HepG2 (cell line): ENCODE measurements around the gene C9orf50. TPM values are rescaled to one million over a fixed set of nuclear protein-coding genes. Genes with fewer than 3 reads are reported as not detected.

ENCODE experiments used
- ARID2 ChIP-seq: sonication (generic); formaldehyde crosslinking; IDR thresholded peaks from 2 replicates; pipeline ENCODE4 v1.8.1; 2022; ENCODE audit warnings: mild to moderate bottlenecking, missing genetic modification reagents, borderline replicate concordance
- FOSL1 ChIP-seq: sonication (generic); formaldehyde crosslinking; IDR thresholded peaks from 2 replicates; pipeline ENCODE4 v1.9.0; 2021; ENCODE audit warnings: missing genetic modification reagents, borderline replicate concordance
- FOXO1 ChIP-seq: sonication (generic); formaldehyde crosslinking; IDR thresholded peaks from 2 replicates; pipeline ENCODE4 v1.4.0; 2020; ENCODE audit warnings: missing genetic modification reagents
- GLMP ChIP-seq: sonication (generic); formaldehyde crosslinking; IDR thresholded peaks from 2 replicates; pipeline ENCODE4 v1.9.0; 2021; ENCODE audit warnings: missing genetic modification reagents, mild to moderate bottlenecking, borderline replicate concordance
- IKZF4 ChIP-seq: sonication (generic); formaldehyde crosslinking; IDR thresholded peaks from 2 replicates; pipeline ENCODE4 v1.5.1; 2020; ENCODE audit warnings: borderline replicate concordance, mild to moderate bottlenecking, low read depth, missing genetic modification reagents; ENCODE audit errors: not compliant biosample characterization
- MTA1 ChIP-seq: sonication (generic); formaldehyde crosslinking; IDR thresholded peaks from 2 replicates; pipeline ENCODE4 v1.4.0; 2020; ENCODE audit warnings: missing genetic modification reagents, mild to moderate bottlenecking, borderline replicate concordance
- MYNN ChIP-seq: sonication (generic); formaldehyde crosslinking; IDR thresholded peaks from 2 replicates; pipeline ENCODE4 v1.4.0; 2020; ENCODE audit warnings: mild to moderate bottlenecking, low read depth, missing genetic modification reagents
- PHF20 ChIP-seq: sonication (generic); formaldehyde crosslinking; IDR thresholded peaks from 2 replicates; pipeline ENCODE4 v1.5.0; 2020; ENCODE audit warnings: mild to moderate bottlenecking, missing genetic modification reagents
- POLR2G ChIP-seq: fragments of 200-400 bp; formaldehyde crosslinking; IDR thresholded peaks from 2 replicates; pipeline ENCODE4 v1.6.1; 2018; ENCODE audit warnings: mild to moderate bottlenecking, low read depth, low read length, moderate library complexity
- SCMH1 ChIP-seq: sonication (generic); formaldehyde crosslinking; IDR thresholded peaks from 2 replicates; pipeline ENCODE4 v1.9.0; 2021; ENCODE audit warnings: missing genetic modification reagents, mild to moderate bottlenecking, borderline replicate concordance
- TEAD2 ChIP-seq: sonication (generic); formaldehyde crosslinking; IDR thresholded peaks from 2 replicates; pipeline ENCODE4 v1.9.0; 2021; ENCODE audit warnings: missing genetic modification reagents
- TSC22D2 ChIP-seq: sonication (generic); formaldehyde crosslinking; IDR thresholded peaks from 2 replicates; pipeline ENCODE4 v1.5.1; 2020; ENCODE audit warnings: missing genetic modification reagents, mild to moderate bottlenecking, borderline replicate concordance
- ZC3H13 ChIP-seq: sonication (generic); formaldehyde crosslinking; IDR thresholded peaks from 2 replicates; pipeline ENCODE4 v1.8.1; 2023; ENCODE audit warnings: mild to moderate bottlenecking, missing genetic modification reagents, moderate library complexity
- ZNF207 ChIP-seq: fragments of 450-650 bp; IDR thresholded peaks from 2 replicates; pipeline ENCODE4 v1.6.1; 2016; ENCODE audit warnings: antibody characterized with exemption, borderline replicate concordance
- ZNF264 ChIP-seq: sonication (generic); formaldehyde crosslinking; IDR thresholded peaks from 2 replicates; pipeline ENCODE4 v1.4.0; 2020; ENCODE audit warnings: missing genetic modification reagents
- ZNF546 ChIP-seq: sonication (generic); formaldehyde crosslinking; conservative IDR thresholded peaks from 2 replicates; pipeline ENCODE4 v1.8.1; 2023; ENCODE audit warnings: mild to moderate bottlenecking, missing genetic modification reagents
- ZNF589 ChIP-seq: sonication (generic); formaldehyde crosslinking; conservative IDR thresholded peaks from 2 replicates; pipeline ENCODE4 v1.8.0; 2022; ENCODE audit warnings: mild to moderate bottlenecking, moderate library complexity, missing genetic modification reagents
- ZNF615 ChIP-seq: sonication (generic); formaldehyde crosslinking; IDR thresholded peaks from 2 replicates; pipeline ENCODE4 v1.5.0; 2020; ENCODE audit warnings: mild to moderate bottlenecking, missing genetic modification reagents, borderline replicate concordance
- ZNF687 ChIP-seq: sonication (generic); formaldehyde crosslinking; IDR thresholded peaks from 2 replicates; pipeline ENCODE4 v1.5.1; 2020; ENCODE audit warnings: mild to moderate bottlenecking, missing genetic modification reagents, moderate library complexity
- ZNF772 ChIP-seq: sonication (generic); formaldehyde crosslinking; IDR thresholded peaks from 2 replicates; pipeline ENCODE4 v1.5.0; 2020; ENCODE audit warnings: mild to moderate bottlenecking, missing genetic modification reagents
- ZNF83 ChIP-seq: sonication (generic); formaldehyde crosslinking; IDR thresholded peaks from 2 replicates; pipeline ENCODE4 v1.4.0; 2020; ENCODE audit warnings: missing genetic modification reagents, mild to moderate bottlenecking, borderline replicate concordance
- polyA plus RNA-seq, 8 experiments: library from polyadenylated mRNA; depleted of rRNA in 3 of 8; stranded (reverse) in 7 of 8; unstranded in 1 of 8; fragments of >200 nt; fragmentation: Illumina TruSeq in 4 of 8; extraction: Trizol in 4 of 8; gene quantifications; 2 replicates each; pipeline versions ENCODE4 v1.2.1 to v1.2.3, GENCODE V29; 2011 to 2016; ENCODE audit warnings: low read depth in 4 of 8, missing spikeins in 1 of 8, mixed read lengths in 1 of 8; ENCODE audit not compliant: insufficient read depth in 1 of 8
- total RNA-seq, 5 experiments: library from RNA; depleted of rRNA; stranded (reverse); fragments of >200 nt; fragmentation: Illumina TruSeq; extraction: Trizol; gene quantifications; 2 replicates each; pipeline ENCODE4 v1.2.3, GENCODE V29; 2016; ENCODE audit warnings: low read depth in 1 of 5
- TF ChIP-seq, protein P1 (sequence below), 2 experiments: fragments of 450-650 bp in 1 of 2; sonication (generic) in 1 of 2; formaldehyde crosslinking; IDR thresholded peaks; 2 replicates each; pipeline versions ENCODE4 v1.5.0 to v1.8.0; 2020 to 2022; ENCODE audit warnings: mild to moderate bottlenecking in 1 of 2, missing genetic modification reagents in 1 of 2
- TF ChIP-seq, protein P2 (sequence below): sonication (generic); formaldehyde crosslinking; IDR thresholded peaks from 2 replicates; pipeline ENCODE4 v1.4.0; 2020; ENCODE audit warnings: missing genetic modification reagents

The C9orf50 gene
- total and polyA plus RNA-seq, 2 of the 13 experiments (the other 11 are each of a cell fraction or from before 2014, with no cell fraction given): not detected

- TF ChIP-seq ARID2 (no peak), ZNF772 (CRISPR knock-in tag) (no peak), MTA1 (CRISPR knock-in tag) (no peak), ZNF264 (CRISPR knock-in tag) (no peak), ZNF687 (CRISPR knock-in tag) (peak; percentile 57), TSC22D2 (no peak), MYNN (no peak), ZNF589 (0 out of 2 replicates have a peak, but pooled peaks have one; percentile 20), ZNF546 (CRISPR knock-in tag) (0 out of 2 replicates have a peak, but pooled peaks have one; percentile 24), SCMH1 (CRISPR knock-in tag) (no peak), PHF20 (CRISPR knock-in tag) (no peak), ZNF615 (CRISPR knock-in tag) (no peak), TEAD2 (CRISPR knock-in tag) (no peak), ZC3H13 (no peak), ZNF83 (CRISPR knock-in tag) (no peak), GLMP (CRISPR knock-in tag) (no peak), FOSL1 (CRISPR knock-in tag) (no peak), POLR2G (no peak), IKZF4 (CRISPR knock-in tag) (no peak), FOXO1 (no peak), ZNF207 (no peak)
- TF ChIP-seq, protein P1, sequence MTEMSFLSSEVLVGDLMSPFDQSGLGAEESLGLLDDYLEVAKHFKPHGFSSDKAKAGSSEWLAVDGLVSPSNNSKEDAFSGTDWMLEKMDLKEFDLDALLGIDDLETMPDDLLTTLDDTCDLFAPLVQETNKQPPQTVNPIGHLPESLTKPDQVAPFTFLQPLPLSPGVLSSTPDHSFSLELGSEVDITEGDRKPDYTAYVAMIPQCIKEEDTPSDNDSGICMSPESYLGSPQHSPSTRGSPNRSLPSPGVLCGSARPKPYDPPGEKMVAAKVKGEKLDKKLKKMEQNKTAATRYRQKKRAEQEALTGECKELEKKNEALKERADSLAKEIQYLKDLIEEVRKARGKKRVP (CRISPR knock-in tag; IDR thresholded peaks at IDR 0.05): no peak
- TF ChIP-seq, protein P2, sequence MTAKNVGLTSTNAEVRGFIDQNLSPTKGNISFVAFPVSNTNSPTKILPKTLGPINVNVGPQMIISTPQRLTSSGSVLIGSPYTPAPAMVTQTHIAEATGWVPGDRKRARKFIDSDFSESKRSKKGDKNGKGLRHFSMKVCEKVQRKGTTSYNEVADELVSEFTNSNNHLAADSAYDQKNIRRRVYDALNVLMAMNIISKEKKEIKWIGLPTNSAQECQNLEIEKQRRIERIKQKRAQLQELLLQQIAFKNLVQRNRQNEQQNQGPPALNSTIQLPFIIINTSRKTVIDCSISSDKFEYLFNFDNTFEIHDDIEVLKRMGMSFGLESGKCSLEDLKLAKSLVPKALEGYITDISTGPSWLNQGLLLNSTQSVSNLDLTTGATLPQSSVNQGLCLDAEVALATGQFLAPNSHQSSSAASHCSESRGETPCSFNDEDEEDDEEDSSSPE (CRISPR knock-in tag): no peak
Measured at GRCh38 chr9:129604056-129604765, 16.7 kb downstream of the C9orf50 start (continued).
